ENCODE data around the gene SEC24C.
A peak's percentile ranks its signal among the peaks of the same experiment; 100 is the strongest.

The SEC24C gene

GRCh38 chr10:73812657-73813056, 68.5 kb downstream of the SEC24C start:
- DNase-seq (ENCODE audit: low read depth, low spot score): no peak

DNA sequence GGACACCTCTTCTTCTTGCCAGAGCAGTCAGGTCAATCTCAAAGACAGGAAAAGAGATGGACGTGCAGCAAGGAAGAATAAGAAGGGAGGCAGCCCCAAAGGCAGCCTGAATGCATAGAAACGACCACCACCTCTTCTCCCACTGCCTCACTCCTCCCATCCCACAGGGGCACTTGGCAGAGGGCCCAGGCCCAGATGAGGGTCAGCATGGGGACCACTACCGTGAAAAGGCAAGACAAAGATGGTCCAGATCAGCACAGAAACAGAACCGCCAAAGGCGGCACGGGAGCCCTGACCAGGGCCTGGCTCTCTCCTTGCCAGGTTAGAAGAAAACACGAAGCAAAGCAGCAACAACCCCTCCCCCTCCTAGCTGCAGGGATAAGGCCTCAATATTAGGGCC, 69.2 kb downstream of the SEC24C start:
- DNase-seq (ENCODE audit: low read depth, low spot score): no peak

DNA sequence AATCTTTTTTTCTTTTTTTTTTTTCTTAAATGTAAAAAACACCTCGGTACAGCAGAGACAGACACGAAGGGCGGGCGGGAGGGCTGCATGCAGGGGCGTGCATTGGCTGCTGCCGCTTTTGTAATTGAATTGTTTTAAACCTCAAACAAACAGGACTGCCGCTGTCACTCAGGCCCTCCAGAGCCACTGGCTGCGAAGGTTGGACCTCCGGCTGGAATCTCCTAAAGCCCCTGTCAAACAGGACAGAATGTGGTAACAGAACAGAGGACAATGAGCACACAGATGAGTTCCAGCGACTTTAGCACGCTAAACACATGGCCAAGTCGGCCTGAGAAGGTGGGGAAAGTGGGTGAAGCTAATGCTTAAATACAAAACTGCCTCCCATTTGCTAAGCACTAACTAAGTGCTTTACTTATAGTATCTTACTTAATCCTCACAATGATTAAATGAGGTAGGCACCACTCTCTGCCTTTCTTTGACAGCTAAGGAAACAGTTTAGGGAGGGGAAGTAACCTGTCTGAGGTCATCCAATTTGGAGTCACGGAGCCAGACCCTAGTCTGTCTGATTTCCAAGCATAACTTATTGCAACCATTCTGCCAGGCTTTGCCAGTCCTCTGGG, 70.2 kb downstream of the SEC24C start:
- no peak for DNase-seq (ENCODE audit: low read depth, low spot score)

DNA sequence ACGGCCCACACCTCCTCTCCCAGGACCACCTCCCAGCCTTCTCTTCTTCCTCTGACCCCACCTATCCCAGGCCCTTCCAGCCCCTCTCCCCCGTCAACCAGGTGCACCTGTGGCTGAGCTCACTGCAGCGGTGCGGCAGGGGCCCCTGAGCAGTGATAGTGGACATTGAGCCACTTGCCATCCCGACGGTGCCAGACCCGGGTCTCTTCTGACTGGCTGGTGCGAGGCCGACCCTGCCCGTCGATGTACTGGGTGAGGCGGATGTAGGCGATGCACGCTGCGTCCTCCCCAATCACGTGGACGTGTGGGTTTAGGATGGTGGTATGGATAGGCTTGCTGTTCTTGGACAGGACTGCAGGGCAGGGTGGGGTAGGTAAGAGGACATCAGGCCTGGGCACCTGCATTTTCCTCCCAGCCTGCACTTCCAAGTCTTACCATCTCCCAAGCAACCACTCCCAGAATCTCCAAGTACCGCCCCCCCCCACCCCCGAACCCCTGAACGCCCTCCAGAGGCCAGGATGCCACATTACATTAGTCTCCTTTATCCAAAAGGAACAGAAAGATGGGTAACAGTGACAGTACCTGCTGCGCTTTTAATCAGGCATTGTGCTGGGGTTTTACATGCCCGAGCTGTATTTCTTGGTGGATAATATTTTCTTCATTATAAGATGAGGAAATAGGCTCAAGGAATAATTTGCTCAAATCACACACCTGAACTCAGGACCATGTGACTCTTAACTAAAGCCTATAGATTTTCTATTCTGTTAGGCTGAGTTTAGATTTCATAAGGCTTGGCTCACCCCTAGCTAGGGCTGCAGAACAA, 70.9 kb downstream of the SEC24C start:
- DNase-seq (ENCODE audit: low read depth, low spot score): no peak

- no peak for DNase-seq (ENCODE audit: low read depth, low spot score)
These were observed 71.5 kb downstream of the SEC24C start for GRCh38 chr10:73815719-73816030.

- no peak for DNase-seq (ENCODE audit: low read depth, low spot score)
These were observed 73.0 kb downstream of the SEC24C start for GRCh38 chr10:73816917-73817729.

DNA sequence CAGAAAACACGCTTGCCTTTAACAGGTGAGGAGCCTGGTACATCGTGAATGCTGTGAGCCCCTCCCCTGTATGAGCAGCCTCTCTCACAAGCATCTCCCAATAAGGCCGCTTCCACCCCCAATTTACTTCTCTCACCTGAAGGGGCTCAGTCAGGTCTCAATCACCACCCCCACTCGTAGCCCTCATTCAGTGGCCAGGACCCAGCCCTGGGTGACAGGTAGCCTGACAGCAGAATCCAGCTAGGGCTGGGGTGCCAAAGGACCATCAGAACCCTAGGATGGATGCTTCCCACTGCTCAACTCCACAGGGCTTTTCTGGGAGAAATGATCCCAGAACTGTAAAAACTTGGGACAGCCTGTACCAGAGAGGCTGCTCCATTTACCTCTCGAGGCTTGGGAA, 73.7 kb downstream of the SEC24C start:
- DNase-seq (ENCODE audit: low read depth, low spot score): no peak

- DNase-seq (ENCODE audit: low read depth, low spot score): no peak
These were observed 74.2 kb downstream of the SEC24C start for GRCh38 chr10:73818402-73818801.

DNA sequence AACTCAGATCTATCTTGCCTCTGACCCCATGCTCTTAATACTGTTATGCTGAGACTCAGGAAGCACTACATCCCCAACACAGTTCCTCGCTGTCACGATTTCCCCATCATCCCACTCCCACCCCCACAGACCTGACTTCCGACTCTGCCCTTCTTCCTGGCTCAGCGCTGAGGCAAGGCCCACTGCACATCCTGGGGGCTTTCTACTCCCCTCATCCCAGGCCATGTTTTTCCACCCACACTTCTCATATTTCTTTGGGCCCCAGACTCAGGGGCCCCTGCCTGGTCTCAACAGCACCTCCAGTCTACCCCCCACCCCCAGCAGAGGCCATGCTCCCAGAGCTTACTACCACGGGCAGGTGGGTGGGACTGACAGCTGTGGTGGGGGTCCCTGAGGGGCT, 74.9 kb downstream of the SEC24C start:
- no peak for DNase-seq (ENCODE audit: low read depth, low spot score)

DNA sequence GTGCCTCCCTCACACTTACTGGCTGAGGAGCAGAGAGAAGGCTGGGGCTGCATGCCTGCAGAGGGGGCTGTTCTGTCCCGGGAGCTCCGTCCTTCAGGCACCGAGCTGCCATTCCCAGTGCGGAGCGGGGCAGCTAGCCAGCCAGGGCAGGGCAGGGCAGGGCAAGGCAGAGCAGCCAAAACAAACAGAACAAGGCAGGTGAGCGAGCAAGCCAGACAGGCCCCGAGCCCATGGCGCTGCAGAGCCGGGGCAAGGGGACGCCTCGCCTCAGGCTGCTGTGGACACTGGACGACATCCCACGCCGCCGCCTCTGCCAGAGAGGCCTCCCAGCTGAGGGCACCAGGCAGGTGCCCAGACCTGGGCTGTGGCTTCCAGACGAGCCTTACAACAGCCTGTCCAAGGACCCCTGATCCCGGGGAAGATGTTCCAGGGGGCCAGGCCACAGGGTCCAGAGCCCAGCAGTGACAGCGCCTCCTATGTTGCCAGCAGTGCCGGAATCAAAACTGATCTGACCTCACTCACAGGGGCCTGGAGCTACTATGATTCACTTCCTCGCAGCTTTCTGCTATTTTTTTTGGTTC, 75.4 kb downstream of the SEC24C start:
- DNase-seq (ENCODE audit: low read depth, low spot score): peak; percentile 30
